HG03066 (cell line): Measurements from ENCODE around the gene MARCHF3.
"Not testable (repeated sequence)": the region's sequence is repeated elsewhere in the genome, so short reads cannot be mapped to it uniquely, and the experiment has no call there.

ENCODE experiments used
- ATAC-seq: cut with Tn5 transposase; IDR thresholded peaks from one replicate; pipeline ENCODE4 v1.9.1; 2021; ENCODE audit warnings: low read depth; ENCODE audit not compliant: unreplicated experiment

MARCHF3 gene

GRCh38 chr5:126855266-126855665, 175.1 kb downstream of the MARCHF3 start:
- ATAC-seq = no peak

- no peak for ATAC-seq
Measured at GRCh38 chr5:126854526-126855110, 175.7 kb downstream of the MARCHF3 start.

GRCh38 chr5:126853541-126854307, 176.6 kb downstream of the MARCHF3 start:
- ATAC-seq = not testable (repeated sequence)

GRCh38 chr5:126852841-126853271, 177.5 kb downstream of the MARCHF3 start:
- ATAC-seq = no peak

- ATAC-seq = peak; percentile 77
Measured at GRCh38 chr5:126852091-126852571, 178.2 kb downstream of the MARCHF3 start.

- no peak for ATAC-seq
Measured at GRCh38 chr5:126851501-126852011, 178.8 kb downstream of the MARCHF3 start.

- ATAC-seq = no peak
Measured at GRCh38 chr5:126849101-126849678, 181.2 kb downstream of the MARCHF3 start.

GRCh38 chr5:126848253-126848652, 182.1 kb downstream of the MARCHF3 start:
- ATAC-seq = no peak

GRCh38 chr5:126847826-126848251, 182.5 kb downstream of the MARCHF3 start:
- ATAC-seq = no peak

GRCh38 chr5:126847456-126847820, 182.9 kb downstream of the MARCHF3 start:
- ATAC-seq = no peak

GRCh38 chr5:126846744-126847455, 183.5 kb downstream of the MARCHF3 start:
- no peak for ATAC-seq

- ATAC-seq = no peak
Measured at GRCh38 chr5:126846344-126846743, 184.0 kb downstream of the MARCHF3 start.

- ATAC-seq = peak; percentile 90
Measured at GRCh38 chr5:126845470-126846070, 184.8 kb downstream of the MARCHF3 start.

- ATAC-seq = not testable (repeated sequence)
Measured at GRCh38 chr5:126843375-126843774, 187.0 kb downstream of the MARCHF3 start.

- not testable (repeated sequence) for ATAC-seq
Measured at GRCh38 chr5:126839407-126839806, 191.0 kb downstream of the MARCHF3 start.

GRCh38 chr5:126837906-126838539, 192.3 kb downstream of the MARCHF3 start:
- ATAC-seq = no peak

GRCh38 chr5:126837242-126837641, 193.1 kb downstream of the MARCHF3 start:
- no peak for ATAC-seq

GRCh38 chr5:126836778-126837177, 193.6 kb downstream of the MARCHF3 start:
- ATAC-seq = no peak

GRCh38 chr5:126831156-126831555, 199.2 kb downstream of the MARCHF3 start:
- ATAC-seq = no peak

- no peak for ATAC-seq
Measured at GRCh38 chr5:126830061-126830460, 200.3 kb downstream of the MARCHF3 start.
